NCI-H460 (cell line): ENCODE measurements around the gene RNF44. TPM values are rescaled to one million over a fixed set of nuclear protein-coding genes. Genes with fewer than 3 reads are reported as not detected.

Source experiments
- DNase-seq: peaks from one replicate; pipeline ENCODE4 v3.0.0-alpha.2; 2016; ENCODE audit warnings: low read depth; ENCODE audit errors: extremely low read depth
- total RNA-seq: library from RNA; depleted of rRNA; stranded (reverse); fragments of >200 nt; shearing (Covaris generic); gene quantifications from 2 replicates; pipeline ENCODE4 v1.2.3, GENCODE V29; 2014

The RNF44 gene
- total RNA-seq, 1 experiment from 2014 or later, result 24.5 TPM

GRCh38 chr5:176537554-176538229, 490 bp upstream of the RNF44 start:
- DNase-seq, result peak; percentile 99

- DNase-seq, result peak; percentile 54
Observed at GRCh38 chr5:176536132-176536901, 885 bp downstream of the RNF44 start.

- DNase-seq, result no peak
Observed at GRCh38 chr5:176535664-176536131, 1.5 kb downstream of the RNF44 start.

- no peak for DNase-seq
Observed at GRCh38 chr5:176535101-176535663, 2.0 kb downstream of the RNF44 start.

GRCh38 chr5:176534640-176535039, 2.6 kb downstream of the RNF44 start:
- DNase-seq, result no peak

GRCh38 chr5:176533894-176534611, 3.1 kb downstream of the RNF44 start:
- no peak for DNase-seq

- no peak for DNase-seq
Observed at GRCh38 chr5:176533390-176533789, 3.8 kb downstream of the RNF44 start.

GRCh38 chr5:176532795-176533194, 4.4 kb downstream of the RNF44 start:
- DNase-seq, result no peak

GRCh38 chr5:176531902-176532493, 5.2 kb downstream of the RNF44 start:
- no peak for DNase-seq

- DNase-seq, result no peak
Observed at GRCh38 chr5:176530983-176531901, 6.0 kb downstream of the RNF44 start.

GRCh38 chr5:176530393-176530982, 6.7 kb downstream of the RNF44 start:
- no peak for DNase-seq

GRCh38 chr5:176529741-176530141, 7.5 kb downstream of the RNF44 start:
- no peak for DNase-seq

GRCh38 chr5:176529116-176529740, 8.0 kb downstream of the RNF44 start:
- no peak for DNase-seq

GRCh38 chr5:176528761-176529115, 8.5 kb downstream of the RNF44 start:
- no peak for DNase-seq

- DNase-seq, result no peak
Observed at GRCh38 chr5:176528301-176528700, 8.9 kb downstream of the RNF44 start.

- DNase-seq, result no peak
Observed at GRCh38 chr5:176527246-176528222, 9.7 kb downstream of the RNF44 start.

- DNase-seq, result no peak
Observed at GRCh38 chr5:176526462-176526861, 10.7 kb downstream of the RNF44 start.

GRCh38 chr5:176525677-176526076, 11.5 kb downstream of the RNF44 start:
- no peak for DNase-seq
